Measurements from ENCODE around the gene DPYSL5.

DPYSL5 gene

GRCh38 chr2:26818972-26819371, 29.0 kb upstream of the DPYSL5 start:
- no peak for DNase-seq (ENCODE audit: low read depth)
- no peak overlapping the region for H3K4me3 ChIP-seq (ENCODE audit: control insufficient read depth, low read depth, low read length)
- TF ChIP-seq CTCF (conservative IDR thresholded peaks at IDR 0.05; ENCODE audit: control insufficient read depth, insufficient read depth, low read depth, low read length): no peak

- TF ChIP-seq CTCF (conservative IDR thresholded peaks at IDR 0.05; ENCODE audit: control insufficient read depth, insufficient read depth, low read depth, low read length): no peak
- no peak overlapping the region for H3K4me3 ChIP-seq (ENCODE audit: control insufficient read depth, low read depth, low read length)
- no peak for DNase-seq (ENCODE audit: low read depth)
These were observed 27.0 kb upstream of the DPYSL5 start for GRCh38 chr2:26820932-26821331.

- no peak for DNase-seq (ENCODE audit: low read depth)
- TF ChIP-seq CTCF (conservative IDR thresholded peaks at IDR 0.05; ENCODE audit: control insufficient read depth, insufficient read depth, low read depth, low read length): no peak
- H3K4me3 ChIP-seq (ENCODE audit: control insufficient read depth, low read depth, low read length): no peak overlapping the region
These were observed 25.1 kb upstream of the DPYSL5 start for GRCh38 chr2:26822877-26823276.

GRCh38 chr2:26838121-26838906, 9.6 kb upstream of the DPYSL5 start:
- no peak overlapping the region for H3K4me3 ChIP-seq (ENCODE audit: control insufficient read depth, low read depth, low read length)
- peak; percentile 36 for DNase-seq (ENCODE audit: low read depth)
- TF ChIP-seq CTCF (conservative IDR thresholded peaks at IDR 0.05; ENCODE audit: control insufficient read depth, insufficient read depth, low read depth, low read length): no peak

- no peak overlapping the region for H3K4me3 ChIP-seq (ENCODE audit: control insufficient read depth, low read depth, low read length)
- no peak for DNase-seq (ENCODE audit: low read depth)
- TF ChIP-seq CTCF (conservative IDR thresholded peaks at IDR 0.05; ENCODE audit: control insufficient read depth, insufficient read depth, low read depth, low read length): peak; percentile 16
These were observed 6.9 kb upstream of the DPYSL5 start for GRCh38 chr2:26840937-26841610.

- DNase-seq (ENCODE audit: low read depth): no peak
- TF ChIP-seq CTCF (conservative IDR thresholded peaks at IDR 0.05; ENCODE audit: control insufficient read depth, insufficient read depth, low read depth, low read length): no peak
- H3K4me3 ChIP-seq (ENCODE audit: control insufficient read depth, low read depth, low read length): no peak overlapping the region
These were observed 4.9 kb upstream of the DPYSL5 start for GRCh38 chr2:26843041-26843440.
